ENCODE measurements around the gene DENND5A. TPM values are rescaled to one million over a fixed set of nuclear protein-coding genes. Genes with fewer than 3 reads are reported as not detected.
"Not testable (repeated sequence)": the region's sequence is repeated elsewhere in the genome, so short reads cannot be mapped to it uniquely, and the experiment has no call there.

The DENND5A gene
- polyA plus RNA-seq, 1 experiment: 289 TPM

GRCh38 chr11:9193316-9193715 is 71.8 kb downstream of the DENND5A start:
- DNase-seq (ENCODE audit: low read depth): no peak
- ChIA-PET POLR2A (no interaction called here), CTCF (no interaction called here)
- TF ChIP-seq CTCF (IDR thresholded peaks at IDR 0.05; ENCODE audit: insufficient read depth, low read depth, low read length): no peak
- Histone ChIP-seq H3K4me3 (ENCODE audit: low read depth, low read length) (no peak overlapping the region), H3K27me3 (ENCODE audit: control insufficient read depth, insufficient read depth, low read length) (no peaks in the 10 kb centered on the region), H3K36me3 (ENCODE audit: control insufficient read depth, insufficient read depth, low read length) (peaks cover 6% of the 10 kb centered on the region)

GRCh38 chr11:9192561-9192960 is 72.6 kb downstream of the DENND5A start:
- CTCF ChIA-PET: no interaction called here
- POLR2A ChIA-PET: no interaction called here
- no peak for TF ChIP-seq CTCF (IDR thresholded peaks at IDR 0.05; ENCODE audit: insufficient read depth, low read depth, low read length)
- no peak for DNase-seq (ENCODE audit: low read depth)
- Histone ChIP-seq H3K36me3 (ENCODE audit: control insufficient read depth, insufficient read depth, low read length) (peaks cover 6% of the 10 kb centered on the region), H3K27me3 (ENCODE audit: control insufficient read depth, insufficient read depth, low read length) (no peaks in the 10 kb centered on the region), H3K4me3 (ENCODE audit: low read depth, low read length) (no peak overlapping the region)

DNA sequence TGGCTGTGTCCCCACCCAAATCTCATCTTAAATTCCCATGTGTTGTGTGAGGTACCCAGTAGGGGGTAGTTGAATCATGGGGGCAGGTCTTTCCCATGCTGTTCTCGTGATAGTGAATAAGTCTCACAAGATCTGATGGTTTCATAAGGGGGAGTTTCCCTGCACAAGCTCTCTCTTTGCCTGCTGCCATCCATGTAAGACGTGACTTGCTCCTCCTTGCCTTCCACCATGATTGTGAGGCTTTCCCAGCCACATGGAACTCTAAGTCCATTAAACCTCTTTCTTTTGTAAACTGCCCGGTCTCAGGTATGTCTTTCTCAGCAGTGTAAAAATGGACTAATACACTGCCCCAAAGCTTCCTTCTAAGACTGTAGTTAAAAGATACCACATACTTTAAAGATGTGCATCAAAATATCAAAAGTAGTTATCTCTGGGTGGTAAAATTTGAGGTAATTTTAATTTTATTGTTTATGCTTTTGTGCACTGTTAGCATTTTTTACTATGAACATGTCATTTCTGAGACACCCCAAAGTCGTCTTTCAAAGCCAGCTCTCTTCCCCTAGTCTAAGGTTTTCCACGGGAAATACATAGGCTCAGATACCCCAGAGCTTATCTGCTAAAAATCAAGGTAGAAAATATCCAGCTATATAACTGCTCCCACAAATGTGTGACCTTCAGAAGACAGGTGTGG is 74.7 kb downstream of the DENND5A start:
- POLR2A ChIA-PET; H3K27me3 ChIP-seq (ENCODE audit: control insufficient read depth, insufficient read depth, low read length); H3K36me3 ChIP-seq (ENCODE audit: control insufficient read depth, insufficient read depth, low read length); DNase-seq (ENCODE audit: low read depth); H3K4me3 ChIP-seq (ENCODE audit: low read depth, low read length): not testable (repeated sequence)
- CTCF ChIA-PET: interaction anchor here (0.7 kb wide), 1 partner anchor 176 kb away, joined by 3 read pairs; no protein-coding TSS in a partner anchor

DNA sequence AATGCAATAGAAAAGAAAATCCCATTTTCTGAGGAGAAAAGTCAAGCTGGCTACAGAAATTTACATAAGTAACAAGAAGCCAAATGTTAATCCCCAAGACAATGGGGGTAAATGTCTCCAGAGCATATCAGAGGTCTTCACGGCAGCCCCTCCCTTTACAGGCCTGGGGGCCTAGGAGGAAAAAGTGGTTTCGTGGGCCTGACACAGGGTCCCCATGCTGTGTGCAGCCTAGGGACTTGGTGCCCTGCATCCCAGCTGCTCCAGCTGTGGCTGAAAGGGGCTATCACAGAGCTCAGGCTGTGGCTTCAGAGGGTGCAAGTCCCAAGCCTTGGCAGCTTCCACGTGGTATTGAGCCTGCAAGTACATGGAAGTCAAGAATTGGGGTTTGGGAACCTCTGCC is 76.3 kb downstream of the DENND5A start:
- CTCF ChIA-PET: interaction anchor here (1.4 kb wide), 1 partner anchor 51 kb away, joined by 4 read pairs; no protein-coding TSS in a partner anchor
- POLR2A ChIA-PET; H3K4me3 ChIP-seq (ENCODE audit: low read depth, low read length); DNase-seq (ENCODE audit: low read depth); H3K36me3 ChIP-seq (ENCODE audit: control insufficient read depth, insufficient read depth, low read length); H3K27me3 ChIP-seq (ENCODE audit: control insufficient read depth, insufficient read depth, low read length): not testable (repeated sequence)

DNA sequence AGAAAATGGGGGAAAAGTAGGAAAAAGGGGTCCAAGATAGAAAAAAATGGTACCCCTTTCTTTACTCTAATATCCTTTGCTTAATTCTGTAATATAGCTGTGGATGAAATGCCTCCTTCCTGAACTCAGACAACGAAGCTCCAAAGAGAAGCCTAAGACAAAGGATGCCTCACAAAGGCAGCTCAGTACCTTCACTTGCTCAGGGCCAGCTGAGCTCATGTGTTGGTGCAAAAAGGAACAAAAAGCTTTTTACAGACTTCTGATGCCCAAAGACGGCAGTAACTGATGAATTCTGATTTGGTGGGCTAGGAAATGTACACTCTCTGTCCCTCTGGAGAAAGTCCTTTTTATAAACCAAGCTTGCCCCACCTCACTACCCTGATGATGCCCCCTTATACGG is 77.5 kb downstream of the DENND5A start:
- no peaks in the 10 kb centered on the region for H3K27me3 ChIP-seq (ENCODE audit: control insufficient read depth, insufficient read depth, low read length)
- TF ChIP-seq CTCF (IDR thresholded peaks at IDR 0.05; ENCODE audit: insufficient read depth, low read depth, low read length): no peak
- POLR2A ChIA-PET: no interaction called here
- DNase-seq (ENCODE audit: low read depth): no peak
- CTCF ChIA-PET: interaction anchor here (1.1 kb wide), 1 partner anchor 9 kb away, joined by 3 read pairs; no protein-coding TSS in a partner anchor
- H3K36me3 ChIP-seq (ENCODE audit: control insufficient read depth, insufficient read depth, low read length): 0 out of 2 replicates have a peak, but pooled peaks cover 3% of the 10 kb centered on the region
- H3K4me3 ChIP-seq (ENCODE audit: low read depth, low read length): no peak overlapping the region

- no peak overlapping the region for H3K4me3 ChIP-seq (ENCODE audit: low read depth, low read length)
- ChIA-PET POLR2A (no interaction called here), CTCF (interaction anchor here (0.7 kb wide), 1 partner anchor 115 kb away, joined by 3 read pairs; no protein-coding TSS in a partner anchor)
- DNase-seq (ENCODE audit: low read depth): no peak
- no peak for TF ChIP-seq CTCF (IDR thresholded peaks at IDR 0.05; ENCODE audit: insufficient read depth, low read depth, low read length)
- H3K27me3 ChIP-seq (ENCODE audit: control insufficient read depth, insufficient read depth, low read length): no peaks in the 10 kb centered on the region
- peaks cover 8% of the 10 kb centered on the region; the same call in 1 of the 2 replicates for H3K36me3 ChIP-seq (ENCODE audit: control insufficient read depth, insufficient read depth, low read length)
Measured at GRCh38 chr11:9184516-9184915, 80.6 kb downstream of the DENND5A start.

Data from BJ (cell line).